ENCODE measurements around the gene LMAN1.

Gene LMAN1

DNA sequence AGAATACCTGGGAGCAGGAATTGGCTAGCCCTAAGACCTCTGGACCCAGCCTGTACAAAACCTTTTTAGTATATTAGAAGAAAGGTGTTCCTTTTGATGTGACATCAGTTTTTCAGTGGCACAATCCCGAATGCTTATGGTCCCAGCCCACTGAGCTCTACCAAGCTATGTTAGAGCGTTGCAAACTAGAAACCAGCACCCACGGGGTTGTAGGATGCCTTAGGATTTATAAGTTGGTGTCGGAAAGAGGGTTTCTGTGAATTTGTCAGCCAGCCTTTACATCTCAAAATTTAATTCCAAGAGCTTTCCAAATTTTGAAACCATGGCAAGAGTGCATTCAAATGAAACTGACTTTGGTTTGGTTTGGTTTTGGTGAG is 499 bp upstream of the LMAN1 start:
- DNase-seq (ENCODE audit: low read depth) = no peak

DNA sequence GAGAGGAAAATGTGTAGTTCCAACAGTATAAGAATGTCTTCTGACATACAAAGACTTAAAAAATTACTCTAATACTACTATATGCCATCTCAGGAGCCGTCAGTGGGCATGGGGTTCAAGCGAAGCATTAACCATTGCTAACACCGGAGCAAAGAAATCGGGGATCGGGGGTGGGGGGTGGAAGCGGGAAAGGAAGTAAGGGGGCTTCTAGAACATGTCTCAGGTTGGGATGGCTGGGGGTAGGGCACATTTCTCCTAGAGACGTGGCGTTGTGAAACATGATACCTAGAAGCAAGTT is 702 bp downstream of the LMAN1 start:
- no peak for DNase-seq (ENCODE audit: low read depth)

DNA sequence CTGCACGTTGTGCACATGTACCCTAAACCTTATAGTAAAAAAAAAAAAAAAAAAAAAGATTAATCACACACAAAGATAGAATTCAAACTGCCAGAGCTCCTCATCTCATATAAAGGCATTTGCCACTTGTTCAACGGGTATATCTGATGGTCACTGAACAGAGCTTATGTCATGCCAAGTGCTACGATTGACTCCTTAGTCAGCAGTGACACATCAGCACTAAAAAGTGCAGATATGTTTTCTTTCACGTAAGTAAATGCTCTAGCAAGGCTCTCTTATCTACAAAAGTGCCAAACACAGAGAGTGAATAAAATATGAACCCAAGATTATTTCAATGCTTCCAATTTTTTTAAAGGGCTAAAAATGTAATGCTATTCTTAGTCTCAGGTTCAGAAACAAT is 1.1 kb downstream of the LMAN1 start:
- DNase-seq (ENCODE audit: low read depth) = no peak

DNA sequence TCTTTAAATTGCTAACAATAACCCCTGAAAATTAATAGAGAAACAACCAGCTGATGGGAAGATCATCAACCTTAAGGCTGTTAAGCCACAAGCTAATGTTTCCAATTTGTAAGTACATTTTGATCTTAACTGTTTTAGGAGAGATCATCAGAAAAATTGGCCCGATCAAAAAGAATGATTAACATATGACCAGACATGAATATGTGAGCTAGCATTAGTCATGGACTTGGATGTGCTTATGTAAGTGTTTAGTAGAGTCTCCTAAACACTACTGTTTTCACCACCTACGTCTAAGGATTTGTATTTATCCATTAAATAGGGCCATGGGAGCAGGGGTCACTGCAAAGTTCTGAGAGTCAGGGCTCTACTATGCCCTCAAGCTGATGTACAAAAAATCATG is 4.3 kb downstream of the LMAN1 start:
- no peak for DNase-seq (ENCODE audit: low read depth)

DNA sequence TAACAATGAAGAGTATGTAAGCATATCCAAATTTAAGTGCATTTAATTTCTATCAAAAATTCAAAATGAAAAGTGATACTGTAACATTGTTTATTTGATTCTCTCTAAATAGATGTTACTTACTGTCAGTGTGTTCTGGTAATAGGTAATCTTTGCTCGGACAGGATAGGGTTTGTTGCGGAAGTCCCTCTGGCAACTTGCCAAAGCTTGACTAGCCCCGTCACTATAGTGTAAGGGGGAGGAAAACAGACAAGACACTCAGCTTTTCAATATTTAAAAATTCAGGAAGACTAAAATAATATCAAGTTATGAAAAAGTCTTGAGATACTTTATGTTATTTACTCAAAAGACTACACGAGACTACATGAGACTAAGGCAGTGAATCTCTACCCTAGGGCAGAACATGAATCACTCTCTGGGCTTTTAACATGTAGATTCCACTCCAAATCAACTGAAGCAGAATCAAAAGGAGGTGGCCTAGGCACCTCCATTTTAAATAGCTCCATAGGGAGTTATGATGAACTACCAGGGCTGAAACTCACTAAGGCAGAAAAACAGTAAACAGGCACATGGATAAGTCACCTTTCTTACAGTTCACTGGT is 5.9 kb downstream of the LMAN1 start:
- DNase-seq (ENCODE audit: low read depth) = no peak

DNA sequence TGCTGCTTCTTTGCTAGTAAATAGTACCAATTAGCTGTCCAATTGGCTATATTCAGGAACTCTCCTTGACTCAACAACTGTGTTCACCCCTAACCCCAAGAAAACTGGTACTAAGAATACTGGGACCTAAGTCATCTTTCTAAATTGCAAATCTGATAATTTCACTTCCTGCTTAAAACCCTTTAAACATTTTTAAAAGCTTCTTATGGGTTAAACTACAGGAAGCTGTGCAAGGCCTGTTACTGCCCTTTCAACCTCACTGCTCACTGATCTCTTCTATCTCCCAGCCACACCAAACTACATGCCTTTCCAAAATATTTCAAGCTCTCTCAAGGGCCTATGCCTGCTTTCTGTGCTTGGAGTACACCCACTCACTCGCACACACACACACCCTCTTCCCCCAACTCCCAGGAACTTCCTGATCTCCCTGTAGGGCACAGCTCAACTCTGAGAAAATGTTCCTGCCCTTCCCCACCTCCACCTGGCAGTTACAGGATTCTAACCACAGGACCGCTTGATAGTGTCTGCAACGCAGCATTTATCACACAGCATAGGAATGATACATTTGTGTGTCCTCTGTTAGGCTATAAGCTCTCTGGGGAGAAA is 6.7 kb downstream of the LMAN1 start:
- DNase-seq (ENCODE audit: low read depth) = no peak

DNA sequence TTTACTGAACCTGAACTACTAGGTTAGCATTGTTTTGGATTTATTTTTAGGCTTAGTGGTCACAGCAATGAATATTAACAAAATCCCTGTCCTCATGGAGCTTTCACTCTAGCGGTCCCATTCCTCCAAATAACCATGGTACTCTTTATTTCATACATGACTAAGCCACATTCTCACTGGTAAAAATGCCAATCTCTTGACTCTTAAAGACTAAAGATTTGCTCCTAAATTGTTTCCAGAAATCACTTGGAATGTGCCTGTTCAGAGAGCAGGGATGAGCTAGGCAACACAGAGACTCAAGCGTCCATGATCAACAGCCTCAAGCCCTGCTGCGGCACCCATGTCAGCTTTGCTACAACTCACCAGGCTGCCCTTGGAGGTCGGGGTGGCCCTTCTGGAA is 13.5 kb downstream of the LMAN1 start:
- DNase-seq (ENCODE audit: low read depth) = no peak

DNA sequence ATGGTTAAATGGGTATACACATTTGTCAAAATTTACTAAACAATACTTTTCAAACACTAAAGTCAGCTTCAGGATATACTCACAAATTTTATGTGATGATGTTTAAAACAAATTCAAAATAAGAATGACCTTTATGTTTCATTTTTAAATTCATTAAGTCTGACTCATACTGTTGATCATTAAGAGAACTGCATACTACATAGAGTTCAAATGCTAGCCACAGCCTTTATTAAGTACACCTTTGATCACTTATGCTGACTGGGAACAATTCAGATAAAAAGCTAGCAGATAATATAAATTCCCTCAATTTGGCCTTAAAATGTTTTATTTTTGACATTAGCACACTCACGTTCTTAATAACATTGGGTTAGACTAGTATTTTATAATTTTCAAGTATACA is 14.1 kb downstream of the LMAN1 start:
- DNase-seq (ENCODE audit: low read depth) = no peak

DNA sequence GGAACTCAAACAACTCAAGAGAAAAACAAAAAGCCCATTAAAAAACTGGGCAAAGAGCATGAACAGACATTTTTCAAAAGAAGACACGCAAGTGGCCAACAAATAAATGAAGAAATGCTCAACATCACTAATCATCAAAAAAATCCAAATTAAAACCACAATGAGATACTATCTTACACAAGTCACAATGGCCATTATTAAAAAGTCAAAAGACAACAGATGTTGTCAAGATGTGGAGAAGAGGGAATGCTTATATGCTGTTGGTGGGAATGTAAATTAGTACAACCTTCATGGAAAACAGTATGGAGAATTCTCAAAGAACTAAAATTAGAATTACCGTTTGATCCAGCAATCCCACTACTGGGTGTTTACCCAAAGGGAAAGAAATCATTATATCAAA is 15.1 kb downstream of the LMAN1 start:
- DNase-seq (ENCODE audit: low read depth) = no peak

DNA sequence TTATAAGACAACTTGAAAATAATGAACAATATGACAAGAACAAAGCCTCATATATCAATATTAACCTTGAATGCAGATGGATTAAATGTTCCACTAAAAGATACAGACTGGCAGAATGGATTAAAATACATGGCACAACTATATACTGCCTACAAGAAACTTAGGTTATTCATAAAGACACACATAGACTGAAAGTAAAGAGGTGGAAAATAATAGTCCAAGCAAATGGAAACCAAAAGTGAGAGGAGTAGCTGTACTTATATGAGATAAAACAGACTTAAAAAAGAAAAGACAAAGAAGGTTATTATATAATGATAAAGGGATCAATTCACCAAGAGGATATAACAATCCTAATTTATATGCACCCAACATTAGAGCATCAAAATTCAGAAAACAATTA is 18.2 kb downstream of the LMAN1 start:
- DNase-seq (ENCODE audit: low read depth) = no peak

DNA sequence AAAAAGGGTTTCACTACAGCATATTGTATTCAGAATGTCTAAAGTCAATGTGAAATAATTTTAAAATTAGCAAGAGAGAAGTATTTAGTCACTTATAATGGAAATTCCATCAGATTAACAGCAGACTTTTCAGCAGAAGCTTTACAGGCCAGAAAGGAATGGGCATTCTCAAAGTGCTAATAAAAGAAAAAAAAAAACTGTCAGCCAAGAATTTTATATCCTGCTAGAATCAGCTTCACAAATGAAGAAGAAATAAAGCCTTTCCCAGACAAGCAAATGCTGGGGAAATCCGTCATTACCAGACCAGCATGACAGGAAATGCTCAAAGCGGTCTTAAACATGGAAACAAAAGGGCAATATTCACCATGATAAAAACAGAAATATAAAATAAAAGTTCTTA is 18.8 kb downstream of the LMAN1 start:
- DNase-seq (ENCODE audit: low read depth) = no peak

DNA sequence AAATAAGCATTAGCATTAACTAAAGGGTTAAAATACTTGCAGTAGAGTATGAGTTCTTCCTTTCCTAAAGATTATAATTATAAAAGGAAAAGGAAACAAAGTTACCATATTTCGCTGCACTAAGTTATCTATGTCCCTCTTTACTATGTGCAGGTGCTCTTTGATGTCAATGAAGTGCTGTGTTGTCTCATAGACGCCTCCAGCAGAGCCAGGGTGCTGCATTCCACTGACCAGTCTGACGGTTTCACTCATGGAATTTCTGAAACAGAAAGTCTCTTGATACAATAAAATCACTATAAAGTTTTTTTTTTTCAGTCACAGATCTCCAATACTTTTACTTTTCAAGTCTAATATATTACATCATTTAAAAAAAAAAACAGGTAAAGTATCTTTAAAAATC is 26.1 kb downstream of the LMAN1 start:
- no peak for DNase-seq (ENCODE audit: low read depth)

DNA sequence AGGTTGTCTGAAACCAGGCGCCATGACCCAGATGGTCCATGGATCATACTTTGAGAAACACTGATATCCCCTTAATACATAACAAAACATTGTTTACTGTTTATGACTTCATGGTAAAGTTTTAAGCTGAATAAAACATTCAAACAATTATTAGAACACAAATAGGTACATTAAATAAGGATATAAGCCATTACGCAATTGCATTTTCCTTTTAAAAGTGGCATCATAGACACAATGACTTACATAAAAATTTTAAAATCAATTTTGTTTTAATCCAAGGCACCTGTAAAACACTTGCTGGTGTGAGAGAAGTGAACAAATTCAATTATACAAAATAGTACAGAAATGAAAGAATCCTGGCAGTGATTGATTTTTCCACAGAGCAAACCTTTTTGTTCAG is 30.4 kb downstream of the LMAN1 start:
- no peak for DNase-seq (ENCODE audit: low read depth)

DNA sequence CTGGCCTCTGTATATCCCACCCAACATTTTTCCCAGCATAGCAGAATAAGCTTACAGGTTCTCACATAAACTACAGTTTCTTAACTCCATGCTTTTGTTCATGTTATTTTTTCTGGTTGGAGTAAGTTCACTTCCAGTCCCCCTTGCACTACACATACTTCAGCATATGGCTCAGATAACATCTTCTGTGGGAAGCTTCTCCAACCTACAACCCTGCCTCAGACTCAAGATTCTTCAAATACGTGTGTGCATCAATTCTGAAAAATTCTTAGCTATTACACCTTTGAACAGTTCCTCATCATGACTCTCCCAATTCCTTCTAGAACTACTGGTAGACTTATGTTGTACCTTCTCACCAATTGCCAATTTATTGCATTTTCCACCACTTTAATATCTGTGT is 33.1 kb downstream of the LMAN1 start:
- DNase-seq (ENCODE audit: low read depth) = no peak

DNA sequence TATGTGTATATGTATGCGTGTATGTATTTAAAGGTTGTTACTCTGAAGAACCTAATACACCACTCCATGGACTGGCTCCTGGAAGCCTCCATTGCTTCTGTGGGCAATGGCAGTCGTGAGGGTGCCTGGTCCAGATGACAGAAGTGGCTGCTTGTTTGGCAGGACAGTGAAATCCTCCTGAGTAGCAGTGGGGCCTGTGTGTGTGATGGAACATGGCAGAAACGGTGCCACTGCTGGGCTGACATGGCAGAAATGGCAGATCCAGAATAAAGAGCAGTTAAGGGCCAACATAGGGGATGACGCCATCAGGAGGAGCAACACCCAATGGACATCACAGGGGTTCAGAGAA is 34.5 kb downstream of the LMAN1 start:
- DNase-seq (ENCODE audit: low read depth) = no peak

DNA sequence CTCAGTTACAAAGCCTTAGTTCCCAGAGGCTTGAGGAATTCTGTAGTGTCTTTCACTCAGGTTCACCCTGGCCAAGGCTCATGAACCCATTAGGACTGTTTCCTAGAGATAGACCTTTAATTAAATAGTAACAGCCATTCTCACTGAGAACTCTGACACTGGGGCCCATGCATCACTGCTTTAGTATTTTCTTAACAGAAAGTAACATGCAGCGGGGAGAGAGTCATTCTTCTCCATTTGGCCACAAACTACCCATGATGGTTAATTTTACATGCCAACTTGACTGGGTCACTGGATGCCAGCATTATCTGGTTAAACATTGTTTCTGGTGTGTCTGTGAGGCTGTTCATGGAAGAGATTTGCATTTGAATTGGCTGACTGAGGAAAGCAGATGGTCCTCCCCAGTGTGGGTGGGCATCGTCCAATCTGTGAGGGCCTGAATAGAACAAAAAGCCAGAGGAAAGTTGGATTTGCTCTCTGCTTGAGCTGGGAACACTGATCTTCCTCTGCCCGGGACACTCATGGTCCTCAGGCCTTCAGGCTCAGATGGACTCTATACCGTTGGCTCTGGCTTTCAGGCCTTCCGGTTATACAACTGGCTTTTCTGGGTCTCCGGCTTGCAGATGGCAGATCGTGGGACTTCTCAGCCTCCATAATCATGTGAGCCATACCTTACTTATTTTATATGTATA is 35.0 kb downstream of the LMAN1 start:
- no peak for DNase-seq (ENCODE audit: low read depth)

DNA sequence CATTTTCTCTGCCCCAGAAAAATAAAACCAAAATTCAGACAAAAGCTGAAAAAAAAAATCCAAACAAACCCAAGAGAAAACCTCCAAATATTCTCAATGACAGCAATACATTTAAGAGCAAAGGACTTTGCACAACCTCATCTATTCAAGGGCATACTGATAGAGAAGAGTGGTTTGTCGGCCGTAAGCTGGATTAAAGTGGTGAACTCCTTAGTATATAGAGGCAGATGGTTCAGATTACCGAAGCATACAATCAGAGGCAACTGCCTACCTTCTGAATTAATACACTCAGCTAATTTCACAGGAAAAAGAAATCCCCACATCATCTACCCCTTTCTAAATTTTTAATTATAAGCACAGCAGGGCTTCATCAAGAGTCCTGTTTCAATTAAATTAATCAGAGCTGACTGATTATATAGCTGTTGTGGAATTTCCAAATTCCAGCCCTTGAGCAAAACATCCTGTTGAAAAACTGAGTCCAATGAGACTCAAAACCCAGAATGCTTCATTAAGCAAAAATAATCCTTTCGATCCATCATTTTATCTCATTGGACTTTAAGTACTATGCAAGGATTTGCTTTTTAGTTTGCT is 40.5 kb downstream of the LMAN1 start, which contains the start of gene CPLX4:
TSS of gene CPLX4 (minus strand) at position 190 of the 591 bp plus-strand sequence. CDS start at position 3, 187 bp downstream.
- no peak for DNase-seq (ENCODE audit: low read depth)

DNA sequence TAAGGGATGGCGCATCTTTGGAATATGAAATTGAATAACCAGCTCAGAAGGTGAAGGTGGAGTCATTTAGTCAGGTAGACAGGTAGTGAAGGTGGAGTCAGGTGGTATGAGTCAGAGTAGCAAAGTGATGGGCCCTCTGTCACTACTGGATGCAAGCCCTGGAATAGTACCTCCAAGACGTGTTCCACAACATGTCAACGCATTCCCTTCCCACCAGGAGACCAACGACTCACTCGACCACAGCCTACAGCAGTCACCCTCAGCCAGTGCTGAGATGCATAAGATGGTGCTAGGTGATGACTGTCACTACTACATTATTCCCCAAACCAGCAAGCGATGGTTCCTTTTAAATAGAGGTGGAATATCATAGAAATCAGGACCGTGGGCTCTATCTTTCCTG is 47.4 kb downstream of the LMAN1 start:
- DNase-seq (ENCODE audit: low read depth) = no peak

DNA sequence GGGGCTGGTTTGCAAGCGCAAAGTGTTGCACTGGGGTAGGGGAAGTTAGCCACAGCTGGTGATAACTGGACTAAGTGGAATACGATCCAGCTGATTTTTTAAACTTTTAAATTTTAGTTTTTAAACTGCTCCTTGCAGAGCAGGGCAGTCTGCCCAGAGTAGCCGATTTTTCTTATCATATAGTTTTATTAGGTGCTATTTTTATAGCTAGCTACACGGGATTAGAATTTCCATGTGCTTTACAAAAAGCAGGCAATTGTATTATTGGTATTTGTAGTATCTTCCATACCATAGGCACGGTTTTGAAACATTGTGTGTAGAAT is 50.2 kb downstream of the LMAN1 start:
- DNase-seq (ENCODE audit: low read depth) = no peak

DNA sequence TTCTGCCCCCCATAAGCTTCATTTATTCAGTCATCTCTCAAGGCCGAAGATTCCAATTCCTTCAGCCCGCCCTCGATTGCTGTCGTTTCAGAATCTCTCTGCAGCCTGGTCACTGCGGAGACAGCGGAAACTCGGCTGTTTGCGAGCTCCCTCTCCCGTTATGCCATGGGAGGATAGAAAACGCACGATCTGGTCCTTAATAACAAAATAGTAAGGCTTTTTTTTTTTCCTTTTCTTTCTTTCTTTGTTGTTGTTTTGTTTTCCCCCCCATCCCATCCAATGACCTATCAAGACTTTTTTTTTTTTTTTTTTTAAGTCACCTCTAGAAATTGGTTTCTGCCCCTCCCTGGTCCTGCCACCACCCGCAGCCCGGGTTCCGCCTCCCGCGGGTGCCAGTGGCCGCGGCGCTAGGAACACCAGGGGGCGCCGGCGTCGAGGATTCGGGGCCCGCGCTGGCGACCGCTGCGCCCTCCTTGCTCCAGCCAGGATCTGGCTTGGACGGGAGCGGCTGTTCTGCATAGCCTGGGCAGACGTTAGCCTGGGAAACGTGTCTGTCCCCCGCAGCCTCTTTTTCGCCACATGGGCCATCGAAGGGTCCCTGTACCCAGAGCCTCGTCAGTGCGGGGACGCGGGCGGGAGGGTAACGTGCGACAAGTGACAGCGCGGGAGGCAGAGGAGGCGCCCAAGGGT is 50.7 kb downstream of the LMAN1 start:
- peak; percentile 41 for DNase-seq (ENCODE audit: low read depth)

DNA sequence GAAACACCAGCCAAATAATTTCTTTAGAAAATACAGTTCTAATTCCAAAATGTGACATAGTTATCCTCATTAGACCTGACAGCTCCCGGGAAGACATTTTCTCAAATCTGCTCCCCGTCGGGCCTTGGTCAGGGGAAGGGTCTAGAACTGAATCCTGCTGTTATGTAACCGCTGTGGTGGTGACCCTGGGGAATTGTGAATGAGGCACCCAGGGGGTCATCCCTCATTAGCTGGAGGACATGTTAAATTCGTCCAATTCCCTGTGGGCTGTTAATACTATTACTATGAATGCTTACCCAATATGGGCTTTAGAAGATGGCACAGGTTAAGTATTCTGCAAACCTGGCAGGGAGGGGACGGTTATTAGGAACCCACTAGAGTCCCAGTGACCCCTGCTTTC is 52.4 kb downstream of the LMAN1 start:
- DNase-seq (ENCODE audit: low read depth) = no peak

DNA sequence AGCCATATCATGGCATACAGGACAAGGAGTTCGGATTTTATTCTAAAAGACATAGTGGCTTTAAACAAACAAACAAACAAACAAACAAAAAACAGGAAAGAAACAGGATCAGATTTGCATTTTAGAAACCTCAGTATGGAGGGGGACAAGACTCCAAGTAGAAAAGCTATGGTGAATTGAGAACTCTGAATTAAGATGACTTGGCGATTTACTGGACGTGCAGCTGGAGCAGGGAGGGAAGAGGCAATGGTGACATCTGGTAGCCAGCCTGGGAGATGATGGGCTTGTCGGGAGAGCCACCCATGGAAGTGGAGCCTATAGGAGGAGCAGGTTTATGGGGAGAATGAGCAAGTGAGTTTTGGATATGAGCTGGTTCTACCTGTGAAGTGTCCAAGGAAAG is 53.8 kb downstream of the LMAN1 start:
- DNase-seq (ENCODE audit: low read depth) = no peak

DNA sequence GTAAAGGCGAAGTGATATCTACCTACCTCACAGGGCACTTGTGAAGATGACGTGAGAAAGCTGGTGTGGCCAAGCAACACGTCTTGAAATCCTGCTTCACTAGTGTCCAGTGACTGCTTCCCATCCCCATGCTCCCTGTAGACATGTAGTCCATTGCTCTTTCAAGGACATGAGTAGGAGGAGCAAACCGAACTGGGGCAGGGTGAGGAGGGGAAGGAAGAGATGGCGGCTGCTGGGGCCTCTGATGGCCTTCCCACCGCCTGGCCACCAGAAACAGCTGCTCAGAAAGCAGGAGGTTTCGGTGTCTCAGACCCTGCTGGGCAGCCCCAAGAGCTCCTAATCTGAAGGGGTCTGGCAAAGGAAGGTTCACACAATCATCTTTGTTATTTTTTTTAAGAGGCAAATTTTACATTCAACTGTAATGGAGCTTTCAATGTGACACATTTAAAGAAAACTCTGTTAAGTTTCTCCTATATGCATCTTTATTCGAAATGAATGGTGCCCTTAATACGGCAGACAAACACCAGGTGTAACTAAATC is 55.3 kb downstream of the LMAN1 start:
- DNase-seq (ENCODE audit: low read depth) = no peak
